ENCODE results near the gene BAIAP2.

DNA sequence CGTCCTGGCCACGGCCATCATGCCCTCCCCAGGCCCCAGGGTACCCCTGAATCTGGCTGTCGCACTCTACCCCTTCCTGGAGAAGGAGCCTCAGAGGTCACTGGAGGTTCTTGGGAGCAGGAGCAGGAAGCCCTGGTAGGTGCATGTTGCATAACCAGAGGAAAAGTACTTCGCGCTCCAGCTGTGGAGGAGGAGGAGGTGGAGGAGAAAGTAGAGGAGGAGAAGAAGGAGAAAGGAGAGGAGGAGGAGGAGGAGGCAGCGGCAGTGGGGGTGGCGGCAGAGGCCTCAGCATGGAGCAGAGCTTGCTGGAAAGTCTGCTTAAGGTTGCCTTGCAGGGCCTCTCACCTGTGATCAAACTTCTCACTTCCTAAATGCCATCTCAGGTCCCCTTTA, 61.8 kb downstream of the BAIAP2 start:
- TF ChIP-seq, protein P1, sequence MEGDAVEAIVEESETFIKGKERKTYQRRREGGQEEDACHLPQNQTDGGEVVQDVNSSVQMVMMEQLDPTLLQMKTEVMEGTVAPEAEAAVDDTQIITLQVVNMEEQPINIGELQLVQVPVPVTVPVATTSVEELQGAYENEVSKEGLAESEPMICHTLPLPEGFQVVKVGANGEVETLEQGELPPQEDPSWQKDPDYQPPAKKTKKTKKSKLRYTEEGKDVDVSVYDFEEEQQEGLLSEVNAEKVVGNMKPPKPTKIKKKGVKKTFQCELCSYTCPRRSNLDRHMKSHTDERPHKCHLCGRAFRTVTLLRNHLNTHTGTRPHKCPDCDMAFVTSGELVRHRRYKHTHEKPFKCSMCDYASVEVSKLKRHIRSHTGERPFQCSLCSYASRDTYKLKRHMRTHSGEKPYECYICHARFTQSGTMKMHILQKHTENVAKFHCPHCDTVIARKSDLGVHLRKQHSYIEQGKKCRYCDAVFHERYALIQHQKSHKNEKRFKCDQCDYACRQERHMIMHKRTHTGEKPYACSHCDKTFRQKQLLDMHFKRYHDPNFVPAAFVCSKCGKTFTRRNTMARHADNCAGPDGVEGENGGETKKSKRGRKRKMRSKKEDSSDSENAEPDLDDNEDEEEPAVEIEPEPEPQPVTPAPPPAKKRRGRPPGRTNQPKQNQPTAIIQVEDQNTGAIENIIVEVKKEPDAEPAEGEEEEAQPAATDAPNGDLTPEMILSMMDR (IDR thresholded peaks at IDR 0.05): no peak
- TF ChIP-seq POLR2AphosphoS2 (conservative IDR thresholded peaks at IDR 0.05; ENCODE audit: low read length) (no peak), KDM5A (IDR thresholded peaks at IDR 0.05) (no peak), REST (IDR thresholded peaks at IDR 0.05) (no peak), CHD2 (IDR thresholded peaks at IDR 0.05; ENCODE audit: low read length, partially characterized antibody) (no peak), PBX3 (IDR thresholded peaks at IDR 0.05) (no peak), CEBPB (IDR thresholded peaks at IDR 0.05) (no peak), POLR2A (IDR thresholded peaks at IDR 0.05; ENCODE audit: low read length) (no peak)
- TF ChIP-seq, protein P2, sequence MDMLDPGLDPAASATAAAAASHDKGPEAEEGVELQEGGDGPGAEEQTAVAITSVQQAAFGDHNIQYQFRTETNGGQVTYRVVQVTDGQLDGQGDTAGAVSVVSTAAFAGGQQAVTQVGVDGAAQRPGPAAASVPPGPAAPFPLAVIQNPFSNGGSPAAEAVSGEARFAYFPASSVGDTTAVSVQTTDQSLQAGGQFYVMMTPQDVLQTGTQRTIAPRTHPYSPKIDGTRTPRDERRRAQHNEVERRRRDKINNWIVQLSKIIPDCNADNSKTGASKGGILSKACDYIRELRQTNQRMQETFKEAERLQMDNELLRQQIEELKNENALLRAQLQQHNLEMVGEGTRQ (IDR thresholded peaks at IDR 0.05): no peak

Measured in A549 (cell line).